ENCODE measurements around the gene PITX3.

- TF ChIP-seq, protein P1, sequence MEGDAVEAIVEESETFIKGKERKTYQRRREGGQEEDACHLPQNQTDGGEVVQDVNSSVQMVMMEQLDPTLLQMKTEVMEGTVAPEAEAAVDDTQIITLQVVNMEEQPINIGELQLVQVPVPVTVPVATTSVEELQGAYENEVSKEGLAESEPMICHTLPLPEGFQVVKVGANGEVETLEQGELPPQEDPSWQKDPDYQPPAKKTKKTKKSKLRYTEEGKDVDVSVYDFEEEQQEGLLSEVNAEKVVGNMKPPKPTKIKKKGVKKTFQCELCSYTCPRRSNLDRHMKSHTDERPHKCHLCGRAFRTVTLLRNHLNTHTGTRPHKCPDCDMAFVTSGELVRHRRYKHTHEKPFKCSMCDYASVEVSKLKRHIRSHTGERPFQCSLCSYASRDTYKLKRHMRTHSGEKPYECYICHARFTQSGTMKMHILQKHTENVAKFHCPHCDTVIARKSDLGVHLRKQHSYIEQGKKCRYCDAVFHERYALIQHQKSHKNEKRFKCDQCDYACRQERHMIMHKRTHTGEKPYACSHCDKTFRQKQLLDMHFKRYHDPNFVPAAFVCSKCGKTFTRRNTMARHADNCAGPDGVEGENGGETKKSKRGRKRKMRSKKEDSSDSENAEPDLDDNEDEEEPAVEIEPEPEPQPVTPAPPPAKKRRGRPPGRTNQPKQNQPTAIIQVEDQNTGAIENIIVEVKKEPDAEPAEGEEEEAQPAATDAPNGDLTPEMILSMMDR (IDR thresholded peaks at IDR 0.05), result no peak
- TF ChIP-seq POLR2A (IDR thresholded peaks at IDR 0.05), result no peak
Measured at GRCh38 chr10:102222797-102223196, 18.5 kb downstream of the PITX3 start.

Measured in Peyer's patch (tissue), 4 donors.